ENCODE measurements around the gene TMEM204. TPM values are rescaled to one million over a fixed set of nuclear protein-coding genes. Genes with fewer than 3 reads are reported as not detected.

Gene TMEM204
- total RNA-seq, 4 donors from 2014 or later = 38.5 to 85.3 (median 66.0) TPM

GRCh38 chr16:1495211-1495888, 38.1 kb upstream of the TMEM204 start:
- Histone ChIP-seq H3K9me3 (no peaks in the 10 kb centered on the region), H3K27ac (no peak overlapping the region), H3K27me3 (no peaks in the 10 kb centered on the region), H3K36me3 (peaks cover 7 to 27% of the 10 kb centered on the region in 2 donors), H3K4me3 (replicated peaks in 1 of 3) (no peak overlapping the region), H3K4me1 (peaks cover 10 to 20% of the 10 kb centered on the region in 2 donors)
- no peak for TF ChIP-seq CTCF (IDR thresholded peaks at IDR 0.05)
- no peak for TF ChIP-seq POLR2A (IDR thresholded peaks at IDR 0.05)
- WGBS, 2 donors = 93 to 96% methylated on average over 35 to 36 of the region's 39 CpGs
- intact Hi-C loops (cut with DNase I) = no loop called here
- no peak for DNase-seq

GRCh38 chr16:1495889-1496262, 37.6 kb upstream of the TMEM204 start:
- 93 to 100% methylated on average over 10 to 18 of the region's 25 CpGs for WGBS, 2 donors
- H3K27me3 ChIP-seq = no peaks in the 10 kb centered on the region
- intact Hi-C loops (cut with DNase I) = no loop called here
- peaks cover 10 to 20% of the 10 kb centered on the region in 2 donors for H3K4me1 ChIP-seq
- TF ChIP-seq POLR2A (IDR thresholded peaks at IDR 0.05) (no peak), CTCF (IDR thresholded peaks at IDR 0.05) (no peak)
- no peak overlapping the region for H3K27ac ChIP-seq
- H3K9me3 ChIP-seq = no peaks in the 10 kb centered on the region
- peaks cover 12 to 32% of the 10 kb centered on the region in 2 donors for H3K36me3 ChIP-seq
- no peak overlapping the region for H3K4me3 ChIP-seq (replicated peaks in 1 of 3)
- DNase-seq = no peak

DNA sequence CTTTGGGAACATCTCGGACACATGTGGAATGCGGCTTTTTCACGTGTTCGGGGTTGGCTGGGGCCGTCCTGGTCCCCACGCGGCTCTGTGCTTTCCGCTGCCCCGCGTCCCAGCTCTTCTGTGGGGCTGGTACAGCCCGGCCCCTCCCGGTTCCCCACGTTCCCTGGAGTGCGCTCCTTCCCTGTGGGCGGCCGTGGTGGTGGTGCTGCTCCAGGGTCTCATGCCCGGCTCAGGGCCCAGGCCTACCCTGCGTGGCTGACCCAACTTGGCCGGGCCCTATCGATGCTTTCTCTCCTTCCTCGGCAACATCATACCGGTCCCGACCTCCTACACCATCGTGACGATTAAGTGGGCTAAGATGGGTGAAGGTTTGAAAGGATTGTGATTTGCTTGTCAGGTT, 37.0 kb upstream of the TMEM204 start:
- H3K36me3 ChIP-seq = peaks cover 18 to 38% of the 10 kb centered on the region in 2 donors
- H3K9me3 ChIP-seq = no peaks in the 10 kb centered on the region
- H3K27me3 ChIP-seq = no peaks in the 10 kb centered on the region
- no peak overlapping the region for H3K4me3 ChIP-seq (replicated peaks in 1 of 3)
- no peak overlapping the region for H3K27ac ChIP-seq
- H3K4me1 ChIP-seq = peaks cover 10 to 20% of the 10 kb centered on the region in 2 donors
- 93 to 96% methylated on average over 25 of the region's 25 CpGs for WGBS, 2 donors
- no peak for TF ChIP-seq POLR2A (IDR thresholded peaks at IDR 0.05)
- no peak for TF ChIP-seq CTCF (IDR thresholded peaks at IDR 0.05)
- intact Hi-C loops (cut with DNase I) = no loop called here
- no peak for DNase-seq

DNA sequence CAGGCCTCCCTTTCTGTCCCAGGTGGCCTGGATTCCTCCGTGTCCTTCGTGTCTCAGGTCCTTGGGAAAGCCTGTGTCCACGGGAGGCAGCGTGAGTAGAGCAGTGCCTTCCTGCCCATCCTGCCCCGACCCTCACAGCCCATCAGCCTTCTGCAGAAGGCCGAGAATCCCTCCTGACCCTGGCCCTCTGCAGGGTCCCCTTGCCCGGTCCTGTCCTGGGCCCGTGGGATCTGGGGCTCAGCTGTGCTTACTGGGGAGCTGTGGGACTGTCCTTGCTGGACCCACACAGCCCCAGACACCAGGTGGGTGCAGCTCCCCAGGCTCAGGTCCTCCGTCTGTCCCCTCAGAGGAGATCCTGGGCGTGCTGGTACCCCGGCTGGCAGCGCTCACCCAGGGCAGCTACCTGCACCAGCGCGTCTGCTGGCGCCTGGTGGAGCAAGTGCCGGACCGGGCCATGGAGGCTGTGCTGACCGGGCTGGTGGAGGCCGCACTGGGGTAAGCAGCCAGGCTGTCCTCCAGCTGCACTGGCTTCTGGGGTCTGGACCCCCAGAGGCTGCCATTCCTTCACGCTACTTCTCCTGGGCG, 36.4 kb upstream of the TMEM204 start:
- Histone ChIP-seq H3K9me3 (no peaks in the 10 kb centered on the region), H3K4me3 (replicated peaks in 1 of 3) (no peak overlapping the region), H3K27me3 (no peaks in the 10 kb centered on the region), H3K36me3 (peaks cover 25 to 45% of the 10 kb centered on the region in 2 donors), H3K4me1 (peaks cover 10 to 20% of the 10 kb centered on the region in 2 donors), H3K27ac (no peak overlapping the region)
- TF ChIP-seq CTCF (IDR thresholded peaks at IDR 0.05) = no peak
- no peak for TF ChIP-seq POLR2A (IDR thresholded peaks at IDR 0.05)
- intact Hi-C loops (cut with DNase I) = no loop called here
- WGBS, 2 donors = 84 to 94% methylated on average over 7 to 11 of the region's 21 CpGs
- DNase-seq = no peak

Data from thyroid gland (tissue), 4 donors.